ENCODE measurements around the gene EDARADD. TPM values are rescaled to one million over a fixed set of nuclear protein-coding genes. Genes with fewer than 3 reads are reported as not detected.
"Not testable (repeated sequence)": the region's sequence is repeated elsewhere in the genome, so short reads cannot be mapped to it uniquely, and the experiment has no call there.

EDARADD gene
- total RNA-seq, 2 experiments from 2014 or later = 1.5 to 1.7 TPM

DNA sequence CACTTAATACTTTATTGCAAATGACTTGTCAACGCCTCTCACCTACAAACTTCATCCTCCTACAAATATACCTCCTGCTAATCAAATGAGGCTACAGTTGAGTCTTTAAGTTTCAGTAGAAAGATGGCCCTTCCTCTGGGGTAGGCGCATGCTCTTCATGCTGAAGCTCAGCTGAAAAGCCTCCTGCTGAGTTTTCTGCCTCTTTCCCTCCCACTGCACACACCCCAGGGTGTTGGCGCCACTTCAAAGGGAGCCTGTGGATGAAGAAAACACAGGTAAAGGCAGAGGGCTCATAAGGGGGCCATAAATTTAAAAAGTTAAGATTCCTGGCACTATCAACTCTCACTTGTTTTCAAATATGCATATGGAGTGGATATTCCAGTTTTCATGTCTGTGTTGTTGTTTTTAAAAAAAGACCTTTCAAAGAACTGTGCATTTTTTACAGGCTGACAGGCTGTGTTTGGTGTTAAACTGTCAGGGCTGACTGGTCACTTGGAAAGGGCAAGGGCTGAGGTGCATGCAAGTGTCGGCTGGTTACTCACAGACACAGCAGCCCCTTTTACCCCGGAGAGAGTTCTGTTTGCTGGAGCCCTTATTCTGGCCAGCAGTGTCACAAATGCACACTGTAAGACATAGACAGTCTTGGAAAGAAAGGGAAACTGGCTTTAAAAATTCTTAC is 86.8 kb downstream of the EDARADD start:
- H3K27ac Mint-ChIP-seq = no peak overlapping the region
- no peaks in the 10 kb centered on the region for H3K4me1 Mint-ChIP-seq (ENCODE audit: low read depth)
- ATAC-seq (ENCODE audit: poor library complexity) = no peak
- Histone ChIP-seq H3K27ac (ENCODE audit: low read depth in 1 of 2, low read length in 2 of 2) (no peak overlapping the region), H3K9me3 (ENCODE audit: control insufficient read depth in 1 of 2, insufficient read depth in 1 of 2, low read length in 2 of 2) (no peaks in the 10 kb centered on the region), H3K4me3 (ENCODE audit: low read length) (no peak overlapping the region), H3K4me1 (ENCODE audit: insufficient read depth, low read length) (no peaks in the 10 kb centered on the region), H3K27me3 (ENCODE audit: control insufficient read depth in 1 of 2, insufficient read depth in 2 of 2, low read length in 2 of 2) (no peaks in the 10 kb centered on the region), H3K36me3 (ENCODE audit: insufficient read depth, low read length) (no peaks in the 10 kb centered on the region)
- H3K27me3 Mint-ChIP-seq = peaks cover 4% of the 10 kb centered on the region
- POLR2A ChIA-PET = no interaction called here
- CTCF ChIA-PET = no interaction called here
- no peak for DNase-seq
- intact Hi-C loops (cut with DNase I, micrococcal nuclease) = no loop called here
- H3K9me3 Mint-ChIP-seq = no peaks in the 10 kb centered on the region
- H3K36me3 Mint-ChIP-seq (ENCODE audit: low read depth) = no peaks in the 10 kb centered on the region
- TF ChIP-seq, protein P1, sequence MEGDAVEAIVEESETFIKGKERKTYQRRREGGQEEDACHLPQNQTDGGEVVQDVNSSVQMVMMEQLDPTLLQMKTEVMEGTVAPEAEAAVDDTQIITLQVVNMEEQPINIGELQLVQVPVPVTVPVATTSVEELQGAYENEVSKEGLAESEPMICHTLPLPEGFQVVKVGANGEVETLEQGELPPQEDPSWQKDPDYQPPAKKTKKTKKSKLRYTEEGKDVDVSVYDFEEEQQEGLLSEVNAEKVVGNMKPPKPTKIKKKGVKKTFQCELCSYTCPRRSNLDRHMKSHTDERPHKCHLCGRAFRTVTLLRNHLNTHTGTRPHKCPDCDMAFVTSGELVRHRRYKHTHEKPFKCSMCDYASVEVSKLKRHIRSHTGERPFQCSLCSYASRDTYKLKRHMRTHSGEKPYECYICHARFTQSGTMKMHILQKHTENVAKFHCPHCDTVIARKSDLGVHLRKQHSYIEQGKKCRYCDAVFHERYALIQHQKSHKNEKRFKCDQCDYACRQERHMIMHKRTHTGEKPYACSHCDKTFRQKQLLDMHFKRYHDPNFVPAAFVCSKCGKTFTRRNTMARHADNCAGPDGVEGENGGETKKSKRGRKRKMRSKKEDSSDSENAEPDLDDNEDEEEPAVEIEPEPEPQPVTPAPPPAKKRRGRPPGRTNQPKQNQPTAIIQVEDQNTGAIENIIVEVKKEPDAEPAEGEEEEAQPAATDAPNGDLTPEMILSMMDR (IDR thresholded peaks at IDR 0.05) = no peak
- no peak overlapping the region for H3K4me3 Mint-ChIP-seq

DNA sequence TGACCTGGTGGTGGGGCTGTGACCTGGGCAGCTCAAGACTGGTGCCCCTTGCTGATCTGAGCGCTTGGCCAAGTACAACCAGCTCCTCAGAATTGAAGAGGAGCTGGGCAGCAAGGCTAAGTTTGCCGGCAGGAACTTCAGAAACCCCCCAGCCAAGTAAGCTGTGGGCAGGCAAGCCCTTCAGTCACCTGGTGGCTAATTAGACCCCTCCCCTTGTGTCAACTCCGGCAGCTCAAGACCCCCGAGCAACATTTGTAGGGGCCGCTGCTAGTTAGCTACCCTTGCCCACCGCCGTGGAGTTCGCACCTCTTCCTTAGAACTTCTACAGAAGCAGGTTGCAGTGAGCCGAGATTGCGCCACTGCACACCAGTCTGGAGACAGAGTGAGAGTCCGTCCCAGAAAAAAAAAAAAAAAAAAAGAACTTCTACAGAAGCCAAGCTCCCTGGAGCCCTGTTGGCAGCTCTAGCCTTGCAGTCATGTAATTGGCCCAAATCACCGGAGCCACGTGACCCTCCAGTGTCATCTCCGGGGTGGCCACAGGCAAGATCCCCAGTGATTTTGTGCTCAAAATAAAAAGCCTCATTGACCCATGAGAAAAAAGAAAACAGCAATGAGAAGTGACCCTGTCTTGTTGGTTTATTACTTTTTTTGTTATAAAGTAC is 90.4 kb downstream of the EDARADD start:
- CTCF ChIA-PET = interaction anchor here (1.0 kb wide), 1 partner anchor 374 kb away, joined by 4 read pairs; no protein-coding TSS in a partner anchor
- no peaks in the 10 kb centered on the region for H3K27me3 ChIP-seq (ENCODE audit: control insufficient read depth in 1 of 2, insufficient read depth in 2 of 2, low read length in 2 of 2)
- TF ChIP-seq, protein P1 (IDR thresholded peaks at IDR 0.05) = no peak
- no peak overlapping the region for H3K4me3 Mint-ChIP-seq
- no peaks in the 10 kb centered on the region for H3K4me1 ChIP-seq (ENCODE audit: insufficient read depth, low read length)
- ATAC-seq (ENCODE audit: poor library complexity) = no peak
- H3K9me3 Mint-ChIP-seq = no peaks in the 10 kb centered on the region
- H3K27ac Mint-ChIP-seq = no peak overlapping the region
- no peaks in the 10 kb centered on the region for H3K4me1 Mint-ChIP-seq (ENCODE audit: low read depth)
- no peaks in the 10 kb centered on the region for H3K9me3 ChIP-seq (ENCODE audit: control insufficient read depth in 1 of 2, insufficient read depth in 1 of 2, low read length in 2 of 2)
- H3K27ac ChIP-seq (ENCODE audit: low read depth in 1 of 2, low read length in 2 of 2) = no peak overlapping the region
- H3K36me3 Mint-ChIP-seq (ENCODE audit: low read depth) = no peaks in the 10 kb centered on the region
- H3K27me3 Mint-ChIP-seq = no peaks in the 10 kb centered on the region
- DNase-seq = no peak
- POLR2A ChIA-PET = no interaction called here
- no peak overlapping the region for H3K4me3 ChIP-seq (ENCODE audit: low read length)
- intact Hi-C loops (cut with DNase I, micrococcal nuclease) = no loop called here
- H3K36me3 ChIP-seq (ENCODE audit: insufficient read depth, low read length) = no peaks in the 10 kb centered on the region

DNA sequence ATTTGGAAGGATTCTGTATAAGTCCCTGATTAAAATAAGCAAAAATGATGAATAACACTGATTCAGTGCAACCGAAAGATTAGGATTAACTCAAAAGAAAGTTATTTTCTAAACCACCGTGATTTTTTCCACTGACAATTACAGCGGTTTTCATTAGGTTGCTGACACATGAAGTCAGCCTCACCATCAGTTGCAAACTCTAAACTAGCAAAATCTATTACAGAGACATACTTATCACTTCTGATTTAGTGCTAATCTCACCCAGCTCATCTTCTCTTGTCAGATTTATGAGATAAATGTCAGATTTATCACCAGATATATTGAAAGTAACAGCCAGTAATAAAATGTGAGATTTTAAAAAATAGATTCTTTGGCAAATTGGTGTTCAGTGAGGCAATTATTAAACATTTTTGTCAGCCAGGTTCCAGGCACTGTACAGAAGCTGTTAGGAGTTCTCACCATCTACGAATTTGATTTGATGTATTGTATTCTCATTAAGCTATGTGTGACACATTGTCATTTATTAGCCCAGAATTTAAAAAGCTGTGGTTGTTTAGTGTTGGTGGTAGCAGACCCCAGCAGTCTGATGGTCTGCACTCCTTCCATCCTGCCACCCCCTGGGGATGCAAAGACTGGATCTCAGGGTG is 92.4 kb downstream of the EDARADD start:
- ChIA-PET CTCF (interaction anchor here (0.9 kb wide), 1 partner anchor 123 kb away, joined by 3 read pairs; no protein-coding TSS in a partner anchor), POLR2A (no interaction called here)
- Histone ChIP-seq H3K27me3 (ENCODE audit: control insufficient read depth in 1 of 2, insufficient read depth in 2 of 2, low read length in 2 of 2) (no peaks in the 10 kb centered on the region), H3K4me3 (ENCODE audit: low read length) (no peak overlapping the region), H3K36me3 (ENCODE audit: insufficient read depth, low read length) (no peaks in the 10 kb centered on the region), H3K9me3 (ENCODE audit: control insufficient read depth in 1 of 2, insufficient read depth in 1 of 2, low read length in 2 of 2) (no peaks in the 10 kb centered on the region), H3K4me1 (ENCODE audit: insufficient read depth, low read length) (no peaks in the 10 kb centered on the region), H3K27ac (ENCODE audit: low read depth in 1 of 2, low read length in 2 of 2) (no peak overlapping the region)
- ATAC-seq (ENCODE audit: poor library complexity) (no peak), DNase-seq (no peak)
- TF ChIP-seq, protein P1 (IDR thresholded peaks at IDR 0.05) = no peak
- Mint-ChIP-seq H3K4me1 (ENCODE audit: low read depth) (peaks cover under 1% of the 10 kb centered on the region), H3K9me3 (no peaks in the 10 kb centered on the region), H3K4me3 (no peak overlapping the region), H3K27me3 (peaks cover 1% of the 10 kb centered on the region), H3K27ac (no peak overlapping the region), H3K36me3 (ENCODE audit: low read depth) (no peaks in the 10 kb centered on the region)
- intact Hi-C loops (cut with DNase I, micrococcal nuclease) = loop anchor here in 1 of 2 experiments (1.0 kb wide), 1 partner anchor 376 kb away; no protein-coding TSS in a partner anchor

DNA sequence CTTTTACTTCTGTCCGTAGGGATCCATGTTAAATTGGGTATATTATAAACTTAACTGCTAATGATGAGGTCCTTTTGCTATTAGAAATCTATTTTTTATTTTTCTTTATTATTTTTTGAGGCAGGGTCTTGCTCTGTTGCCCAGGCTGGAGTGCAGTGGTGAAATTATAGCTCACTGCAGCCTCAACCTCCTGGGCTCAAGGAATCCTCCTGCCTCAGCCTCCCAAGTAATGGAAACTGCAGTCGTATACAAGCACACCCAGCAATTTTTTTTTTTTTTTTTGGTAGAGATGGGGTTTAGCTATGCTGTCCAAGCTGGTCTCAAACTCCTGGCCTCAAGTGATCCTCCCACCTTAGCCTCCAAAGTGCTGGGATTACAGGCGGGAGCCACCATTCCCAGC is 95.1 kb downstream of the EDARADD start:
- DNase-seq; H3K4me1 ChIP-seq (ENCODE audit: insufficient read depth, low read length); CTCF ChIA-PET; H3K9me3 Mint-ChIP-seq; H3K4me3 ChIP-seq (ENCODE audit: low read length); intact Hi-C loops (cut with DNase I, micrococcal nuclease); H3K27me3 Mint-ChIP-seq; H3K27ac Mint-ChIP-seq; H3K4me1 Mint-ChIP-seq (ENCODE audit: low read depth); H3K36me3 Mint-ChIP-seq (ENCODE audit: low read depth); H3K27me3 ChIP-seq (ENCODE audit: control insufficient read depth in 1 of 2, insufficient read depth in 2 of 2, low read length in 2 of 2); ATAC-seq (ENCODE audit: poor library complexity); H3K36me3 ChIP-seq (ENCODE audit: insufficient read depth, low read length); H3K9me3 ChIP-seq (ENCODE audit: control insufficient read depth in 1 of 2, insufficient read depth in 1 of 2, low read length in 2 of 2); H3K4me3 Mint-ChIP-seq; H3K27ac ChIP-seq (ENCODE audit: low read depth in 1 of 2, low read length in 2 of 2): not testable (repeated sequence)
- POLR2A ChIA-PET = interaction anchor here (0.8 kb wide), 1 partner anchor 28 kb away, joined by 5 read pairs; no protein-coding TSS in a partner anchor

Data from CD4-positive, alpha-beta T cell (primary cell).